Bronchial epithelial cell (primary cell): ENCODE data around the gene MAMSTR. TPM values are rescaled to one million over a fixed set of nuclear protein-coding genes. Genes with fewer than 3 reads are reported as not detected.

Source experiments
- DNase-seq: peaks from one replicate; pipeline ENCODE4 v3.0.0-alpha.2; 2010; ENCODE audit warnings: low read depth
- FAIRE-seq: peaks from 2 replicates; lab custom pipeline; 2011; peaks lifted over from hg19 to GRCh38; lab: Jason Lieb, UNC
- H3K27me3 ChIP-seq: 2 replicates; pipeline ENCODE4 v1.5.1; 2011; ENCODE audit warnings: low read length; ENCODE audit not compliant: control insufficient read depth, insufficient read depth
- H3K36me3 ChIP-seq: 2 replicates; pipeline ENCODE4 v1.5.1; 2011; ENCODE audit warnings: low read length; ENCODE audit not compliant: control insufficient read depth, insufficient read depth
- H3K4me3 ChIP-seq: 2 replicates; pipeline ENCODE4 v1.5.1; 2011; ENCODE audit warnings: mild to moderate bottlenecking, low read depth, low read length, control low read depth
- total RNA-seq: library from RNA; depleted of rRNA; stranded (reverse); fragments of >200 nt; gene quantifications from 2 replicates; pipeline ENCODE4 v1.2.1, GENCODE V29; 2014
- TF ChIP-seq, protein P1 (sequence below): IDR thresholded peaks from 2 replicates; pipeline ENCODE4 v1.5.1; 2011; ENCODE audit warnings: mild to moderate bottlenecking, moderate library complexity, low read length, control low read depth, inconsistent platforms; ENCODE audit not compliant: insufficient read depth, severe bottlenecking

Gene MAMSTR
- total RNA-seq, 1 donor from 2014 or later, result 0.26 TPM

DNA sequence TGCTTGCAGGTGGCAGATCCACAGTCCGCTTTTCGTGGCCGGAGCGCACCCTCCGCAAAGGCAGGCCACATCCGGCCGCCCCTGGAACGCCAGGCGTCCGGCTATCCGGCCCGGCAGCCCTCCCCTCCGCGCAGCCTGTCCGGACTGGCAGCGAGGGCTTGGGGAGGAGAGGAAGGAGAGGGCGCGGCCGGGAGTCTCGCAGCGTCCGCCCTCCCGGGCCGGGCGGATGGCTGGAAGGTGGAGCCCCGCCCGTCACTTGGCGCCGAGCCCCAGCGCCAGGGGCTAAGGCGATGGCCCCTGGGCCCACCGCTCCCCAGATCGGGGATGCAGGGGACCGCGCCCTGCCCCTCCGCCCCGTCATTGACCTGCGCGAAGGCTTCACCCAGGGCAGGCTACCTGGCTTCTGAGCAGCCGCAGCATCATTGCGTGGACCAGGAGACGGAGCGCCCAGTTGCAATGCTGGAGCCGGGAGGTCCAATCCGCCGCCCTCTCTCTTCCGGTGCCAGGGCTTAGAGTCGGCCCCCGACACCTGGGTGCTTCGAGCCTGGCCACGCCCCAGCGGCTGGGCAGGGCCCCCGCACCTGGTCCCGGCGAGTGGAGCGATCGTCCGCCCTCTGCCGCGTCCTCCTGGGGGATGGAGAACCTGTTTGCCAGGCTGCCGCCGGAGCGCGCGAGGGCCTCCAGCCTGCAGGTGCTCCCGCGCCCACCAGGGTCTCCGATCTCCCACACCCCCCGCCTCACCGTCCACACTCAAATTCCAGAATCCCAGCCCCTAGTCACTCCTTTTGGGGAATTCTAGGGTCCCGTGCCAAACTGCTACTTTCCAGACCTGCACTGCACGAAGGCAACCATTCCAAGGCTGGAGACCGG lies 33.2 kb upstream of the MAMSTR start, which contains the start of gene FUT1:
FUT1 (minus strand) TSS at position 146 of the 870 bp plus-strand sequence. CDS start 1,360 bp downstream, outside the sequence.
- DNase-seq (peak; percentile 85), FAIRE-seq (no peak)
- Histone ChIP-seq H3K27me3 (no peaks in the 10 kb centered on the region), H3K4me3 (peak within 1 kb of the TSS; percentile 71), H3K36me3 (peaks cover 15% of the 10 kb centered on the region)
- TF ChIP-seq, protein P1, sequence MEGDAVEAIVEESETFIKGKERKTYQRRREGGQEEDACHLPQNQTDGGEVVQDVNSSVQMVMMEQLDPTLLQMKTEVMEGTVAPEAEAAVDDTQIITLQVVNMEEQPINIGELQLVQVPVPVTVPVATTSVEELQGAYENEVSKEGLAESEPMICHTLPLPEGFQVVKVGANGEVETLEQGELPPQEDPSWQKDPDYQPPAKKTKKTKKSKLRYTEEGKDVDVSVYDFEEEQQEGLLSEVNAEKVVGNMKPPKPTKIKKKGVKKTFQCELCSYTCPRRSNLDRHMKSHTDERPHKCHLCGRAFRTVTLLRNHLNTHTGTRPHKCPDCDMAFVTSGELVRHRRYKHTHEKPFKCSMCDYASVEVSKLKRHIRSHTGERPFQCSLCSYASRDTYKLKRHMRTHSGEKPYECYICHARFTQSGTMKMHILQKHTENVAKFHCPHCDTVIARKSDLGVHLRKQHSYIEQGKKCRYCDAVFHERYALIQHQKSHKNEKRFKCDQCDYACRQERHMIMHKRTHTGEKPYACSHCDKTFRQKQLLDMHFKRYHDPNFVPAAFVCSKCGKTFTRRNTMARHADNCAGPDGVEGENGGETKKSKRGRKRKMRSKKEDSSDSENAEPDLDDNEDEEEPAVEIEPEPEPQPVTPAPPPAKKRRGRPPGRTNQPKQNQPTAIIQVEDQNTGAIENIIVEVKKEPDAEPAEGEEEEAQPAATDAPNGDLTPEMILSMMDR, result peak; percentile 24

DNA sequence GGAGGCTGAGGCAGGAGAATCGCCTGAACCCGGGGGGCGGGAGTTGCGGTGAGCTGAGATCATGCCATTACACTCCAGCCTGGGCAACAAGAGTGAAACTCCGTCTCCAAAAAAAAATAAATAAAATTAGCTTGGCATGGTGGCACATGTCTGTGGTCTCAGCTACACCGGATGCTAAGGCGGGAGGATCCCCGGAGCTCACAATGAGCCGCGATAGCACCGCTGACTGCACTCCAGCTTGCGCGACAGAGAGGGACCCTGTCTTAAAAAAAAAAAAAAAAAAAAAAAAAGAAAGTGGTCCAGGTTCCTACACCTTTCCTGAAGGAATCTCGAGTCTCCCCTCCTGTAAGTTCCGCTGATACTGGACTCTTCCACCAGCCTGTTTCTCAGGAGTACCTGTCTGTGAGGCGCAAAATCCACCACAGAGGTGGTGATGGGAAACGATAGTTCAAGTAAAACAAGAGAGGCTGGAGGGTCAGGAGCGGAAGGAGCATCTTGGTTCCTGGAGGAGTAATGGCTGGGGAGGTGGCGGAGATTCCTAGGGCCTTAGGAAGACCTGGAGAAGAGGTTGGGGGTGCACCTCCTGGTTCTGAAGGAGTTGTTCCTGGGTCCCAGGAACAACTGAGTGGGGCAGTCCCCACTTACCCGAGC lies 32.4 kb upstream of the MAMSTR start:
- Histone ChIP-seq H3K36me3 (peaks cover 15% of the 10 kb centered on the region), H3K4me3 (peak overlapping the region; percentile 71), H3K27me3 (no peaks in the 10 kb centered on the region)
- FAIRE-seq (no peak), DNase-seq (peak; percentile 38)
- TF ChIP-seq, protein P1, result no peak

DNA sequence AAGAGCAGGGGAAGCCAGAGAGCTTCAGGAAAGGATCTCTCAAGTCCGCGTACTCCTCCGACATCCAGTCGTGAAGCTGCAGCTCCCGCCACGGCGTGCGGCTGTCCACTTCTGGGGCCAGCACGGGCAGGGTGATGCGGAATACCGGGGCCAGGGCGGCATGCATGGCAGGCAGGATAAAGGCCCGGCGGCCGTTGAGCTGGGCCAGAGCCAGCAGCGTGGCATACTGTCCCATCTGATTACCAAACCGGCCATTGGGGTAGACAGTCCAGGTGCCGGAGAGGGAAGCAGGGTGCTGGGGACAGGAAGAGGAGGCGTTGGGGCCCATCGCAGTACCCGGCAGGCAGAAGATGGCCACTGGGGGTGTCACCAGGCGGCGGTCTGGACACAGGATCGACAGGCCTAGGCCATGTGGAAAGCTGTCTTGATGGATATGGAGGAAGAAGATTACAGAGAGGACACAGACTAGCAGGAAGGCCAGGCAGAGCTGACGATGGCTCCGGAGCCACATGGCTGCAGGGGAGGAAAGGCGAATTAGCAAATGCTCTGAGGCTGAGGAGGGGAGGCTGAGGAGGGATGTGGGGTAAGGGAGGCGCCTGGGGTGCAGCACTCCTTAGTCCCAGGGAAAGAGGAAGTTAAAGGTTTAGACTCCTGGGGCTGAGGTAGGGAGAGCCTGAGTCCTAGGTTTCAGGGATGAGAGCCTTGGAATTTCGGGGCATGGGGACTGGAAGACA lies 31.4 kb upstream of the MAMSTR start:
- H3K27me3 ChIP-seq, result no peaks in the 10 kb centered on the region
- FAIRE-seq, result no peak
- TF ChIP-seq, protein P1, result no peak
- H3K4me3 ChIP-seq, result no peak overlapping the region
- H3K36me3 ChIP-seq, result peaks cover 15% of the 10 kb centered on the region
- DNase-seq, result no peak

DNA sequence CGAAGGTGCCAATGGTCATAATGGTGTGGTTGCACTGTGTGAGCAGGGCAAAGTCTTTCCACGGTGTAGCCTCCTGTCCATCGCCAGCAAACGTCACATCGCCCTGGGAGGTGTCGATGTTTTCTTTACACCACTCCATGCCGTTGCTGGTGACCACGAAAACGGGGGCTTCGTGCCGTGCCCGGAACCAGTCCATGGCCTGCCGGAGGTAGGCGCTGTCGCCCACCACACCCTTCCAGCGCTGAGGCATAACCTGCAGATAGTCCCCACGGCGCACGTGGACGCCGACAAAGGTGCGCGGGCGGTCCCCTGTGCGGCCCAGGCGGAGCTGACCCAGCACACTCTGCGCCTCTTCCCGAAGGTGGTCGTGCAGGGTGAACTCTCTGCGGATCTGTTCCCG lies 30.8 kb upstream of the MAMSTR start:
- Histone ChIP-seq H3K36me3 (peaks cover 15% of the 10 kb centered on the region), H3K27me3 (no peaks in the 10 kb centered on the region), H3K4me3 (no peak overlapping the region)
- TF ChIP-seq, protein P1, result no peak
- FAIRE-seq (no peak), DNase-seq (no peak)

DNA sequence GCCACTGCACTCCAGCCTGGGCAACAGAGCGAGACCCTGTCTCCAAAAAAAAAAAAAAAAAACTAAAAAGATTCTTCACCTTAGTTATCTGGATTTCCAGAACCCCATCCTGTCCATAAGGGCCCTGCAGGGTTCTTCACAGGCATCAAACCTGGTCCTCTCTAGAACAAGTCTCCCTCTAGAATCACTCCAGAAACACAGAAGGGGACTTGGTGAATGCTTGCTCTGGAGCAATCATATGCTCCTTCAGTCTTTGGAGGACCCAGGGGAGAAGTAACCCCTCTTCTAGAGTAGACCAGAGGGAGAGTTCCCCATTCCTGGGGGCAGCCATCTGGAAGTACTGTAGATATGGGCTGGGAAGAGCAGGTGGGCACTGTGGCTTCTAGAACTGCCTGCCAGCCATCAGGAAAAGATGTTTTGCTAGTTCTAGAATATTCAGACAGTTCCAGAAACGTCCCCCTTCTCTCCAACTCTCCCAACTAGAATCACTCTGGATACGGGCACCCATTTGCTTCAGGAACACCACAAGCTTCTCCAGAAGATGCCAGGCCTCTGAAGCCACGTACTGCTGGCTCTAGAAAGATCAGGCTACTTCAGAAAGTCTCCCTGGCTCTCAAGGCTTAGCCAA lies 30.2 kb upstream of the MAMSTR start:
- Histone ChIP-seq H3K4me3 (no peak overlapping the region), H3K27me3 (no peaks in the 10 kb centered on the region), H3K36me3 (peaks cover 15% of the 10 kb centered on the region)
- TF ChIP-seq, protein P1, result no peak
- FAIRE-seq, result no peak
- no peak for DNase-seq
